ENCODE measurements around the gene FAM135A. TPM values are rescaled to one million over a fixed set of nuclear protein-coding genes. Genes with fewer than 3 reads are reported as not detected.

FAM135A gene
- total and polyA plus RNA-seq, 2 of the 13 experiments (the other 11 are each of a cell fraction or from before 2014, with no cell fraction given) = 26.9 to 31.5 TPM

DNA sequence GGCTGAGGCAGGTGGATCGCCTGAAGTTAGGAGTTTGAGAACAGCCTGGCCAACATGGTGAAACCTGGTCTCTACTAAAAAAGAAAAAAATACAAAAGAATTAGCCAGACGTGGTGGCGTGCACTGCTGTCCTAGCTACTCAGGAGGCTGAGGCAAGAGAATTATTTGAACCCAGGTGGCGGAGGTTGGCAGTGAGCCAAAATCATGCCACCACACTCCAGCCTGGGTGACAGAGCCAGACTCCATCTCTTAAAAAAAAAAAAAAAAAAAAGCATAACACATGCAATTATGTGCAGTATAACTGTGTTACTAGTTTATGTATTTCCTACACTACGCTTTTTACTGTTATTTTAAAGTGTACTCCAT, 31.9 kb upstream of the FAM135A start (continued):
- no peak for TF ChIP-seq ZNF773 (CRISPR knock-in tag; IDR thresholded peaks at IDR 0.05; ENCODE audit: borderline replicate concordance)

DNA sequence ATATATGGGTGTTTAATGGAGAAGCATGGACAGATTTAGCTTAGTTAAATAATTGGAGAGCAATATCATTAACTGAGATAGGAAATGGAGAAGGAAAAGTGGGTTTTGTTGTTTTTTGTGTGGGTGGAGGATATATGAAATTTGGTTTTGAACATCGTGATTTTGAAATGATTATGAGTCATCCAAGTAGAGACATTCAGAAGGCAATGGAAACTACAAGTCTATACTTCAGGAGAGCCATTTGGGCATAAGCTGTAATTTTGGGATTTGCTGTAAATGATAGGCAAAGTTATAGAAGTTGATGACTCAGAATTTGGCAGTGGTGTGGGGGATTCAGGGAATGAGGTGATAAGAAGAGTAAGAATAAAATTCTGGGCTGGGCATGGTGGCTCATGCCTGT, 27.4 kb upstream of the FAM135A start:
- Histone ChIP-seq H3K4me1 (ENCODE audit: insufficient read depth, low read length) (peaks cover 11% of the 10 kb centered on the region), H3K9ac (ENCODE audit: insufficient read depth, low read depth, low read length) (no peak overlapping the region), H4K20me1 (ENCODE audit: insufficient read depth, low read length) (no peaks in the 10 kb centered on the region), H3K9me3 (ENCODE audit: low read length) (no peaks in the 10 kb centered on the region), H3K27me3 (ENCODE audit: control insufficient read depth in 1 of 2, insufficient read depth in 2 of 2, low read length in 2 of 2) (0 out of 5 replicates have a peak, but pooled peaks cover 0 to 2% of the 10 kb centered on the region in 2 experiments), H3K4me3 (replicated peaks in 1 of 3; ENCODE audit: insufficient read depth in 1 of 3, low read depth in 2 of 3, low read length in 3 of 3) (no peak overlapping the region), H2AFZ (ENCODE audit: low read length) (no peak overlapping the region), H3K27ac (ENCODE audit: extremely low read length, insufficient read depth, low read length) (no peak overlapping the region), H3K79me2 (ENCODE audit: insufficient read depth, low read length) (no peaks in the 10 kb centered on the region), H3K4me2 (ENCODE audit: low read depth, low read length) (no peak overlapping the region), H3K36me3 (replicated peaks in 1 of 2; ENCODE audit: control insufficient read depth in 1 of 2, insufficient read depth in 2 of 2, low read length in 2 of 2) (no peaks in the 10 kb centered on the region)
- CTCF ChIA-PET (ENCODE audit: low intra/inter-chr PET ratio, low total read pairs) = no interaction called here
- no TSS peak for BruUV-seq (replicated peaks)
- intact Hi-C loops (cut with micrococcal nuclease; ENCODE audit: unreplicated experiment) (no loop called here), in situ Hi-C loops (cut with HindIII; ENCODE audit: extremely low pct_ligation_motif_present, low pct_unique_long_range_greater_than_20kb) (no loop called here)
- no peak for ATAC-seq
- DNase-seq (ENCODE audit: low spot score) = no peak
- TF ChIP-seq, protein P1, sequence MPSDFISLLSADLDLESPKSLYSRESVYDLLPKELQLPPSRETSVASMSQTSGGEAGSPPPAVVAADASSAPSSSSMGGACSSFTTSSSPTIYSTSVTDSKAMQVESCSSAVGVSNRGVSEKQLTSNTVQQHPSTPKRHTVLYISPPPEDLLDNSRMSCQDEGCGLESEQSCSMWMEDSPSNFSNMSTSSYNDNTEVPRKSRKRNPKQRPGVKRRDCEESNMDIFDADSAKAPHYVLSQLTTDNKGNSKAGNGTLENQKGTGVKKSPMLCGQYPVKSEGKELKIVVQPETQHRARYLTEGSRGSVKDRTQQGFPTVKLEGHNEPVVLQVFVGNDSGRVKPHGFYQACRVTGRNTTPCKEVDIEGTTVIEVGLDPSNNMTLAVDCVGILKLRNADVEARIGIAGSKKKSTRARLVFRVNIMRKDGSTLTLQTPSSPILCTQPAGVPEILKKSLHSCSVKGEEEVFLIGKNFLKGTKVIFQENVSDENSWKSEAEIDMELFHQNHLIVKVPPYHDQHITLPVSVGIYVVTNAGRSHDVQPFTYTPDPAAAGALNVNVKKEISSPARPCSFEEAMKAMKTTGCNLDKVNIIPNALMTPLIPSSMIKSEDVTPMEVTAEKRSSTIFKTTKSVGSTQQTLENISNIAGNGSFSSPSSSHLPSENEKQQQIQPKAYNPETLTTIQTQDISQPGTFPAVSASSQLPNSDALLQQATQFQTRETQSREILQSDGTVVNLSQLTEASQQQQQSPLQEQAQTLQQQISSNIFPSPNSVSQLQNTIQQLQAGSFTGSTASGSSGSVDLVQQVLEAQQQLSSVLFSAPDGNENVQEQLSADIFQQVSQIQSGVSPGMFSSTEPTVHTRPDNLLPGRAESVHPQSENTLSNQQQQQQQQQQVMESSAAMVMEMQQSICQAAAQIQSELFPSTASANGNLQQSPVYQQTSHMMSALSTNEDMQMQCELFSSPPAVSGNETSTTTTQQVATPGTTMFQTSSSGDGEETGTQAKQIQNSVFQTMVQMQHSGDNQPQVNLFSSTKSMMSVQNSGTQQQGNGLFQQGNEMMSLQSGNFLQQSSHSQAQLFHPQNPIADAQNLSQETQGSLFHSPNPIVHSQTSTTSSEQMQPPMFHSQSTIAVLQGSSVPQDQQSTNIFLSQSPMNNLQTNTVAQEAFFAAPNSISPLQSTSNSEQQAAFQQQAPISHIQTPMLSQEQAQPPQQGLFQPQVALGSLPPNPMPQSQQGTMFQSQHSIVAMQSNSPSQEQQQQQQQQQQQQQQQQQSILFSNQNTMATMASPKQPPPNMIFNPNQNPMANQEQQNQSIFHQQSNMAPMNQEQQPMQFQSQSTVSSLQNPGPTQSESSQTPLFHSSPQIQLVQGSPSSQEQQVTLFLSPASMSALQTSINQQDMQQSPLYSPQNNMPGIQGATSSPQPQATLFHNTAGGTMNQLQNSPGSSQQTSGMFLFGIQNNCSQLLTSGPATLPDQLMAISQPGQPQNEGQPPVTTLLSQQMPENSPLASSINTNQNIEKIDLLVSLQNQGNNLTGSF (CRISPR knock-in tag; IDR thresholded peaks at IDR 0.05) = no peak
- TF ChIP-seq IKZF4 (CRISPR knock-in tag; IDR thresholded peaks at IDR 0.05; ENCODE audit: borderline replicate concordance, low read depth, not compliant biosample characterization) = no peak
- TF ChIP-seq, protein P2, sequence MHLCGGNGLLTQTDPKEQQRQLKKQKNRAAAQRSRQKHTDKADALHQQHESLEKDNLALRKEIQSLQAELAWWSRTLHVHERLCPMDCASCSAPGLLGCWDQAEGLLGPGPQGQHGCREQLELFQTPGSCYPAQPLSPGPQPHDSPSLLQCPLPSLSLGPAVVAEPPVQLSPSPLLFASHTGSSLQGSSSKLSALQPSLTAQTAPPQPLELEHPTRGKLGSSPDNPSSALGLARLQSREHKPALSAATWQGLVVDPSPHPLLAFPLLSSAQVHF (CRISPR knock-in tag; IDR thresholded peaks at IDR 0.05) = no peak
- TF ChIP-seq, protein P3, sequence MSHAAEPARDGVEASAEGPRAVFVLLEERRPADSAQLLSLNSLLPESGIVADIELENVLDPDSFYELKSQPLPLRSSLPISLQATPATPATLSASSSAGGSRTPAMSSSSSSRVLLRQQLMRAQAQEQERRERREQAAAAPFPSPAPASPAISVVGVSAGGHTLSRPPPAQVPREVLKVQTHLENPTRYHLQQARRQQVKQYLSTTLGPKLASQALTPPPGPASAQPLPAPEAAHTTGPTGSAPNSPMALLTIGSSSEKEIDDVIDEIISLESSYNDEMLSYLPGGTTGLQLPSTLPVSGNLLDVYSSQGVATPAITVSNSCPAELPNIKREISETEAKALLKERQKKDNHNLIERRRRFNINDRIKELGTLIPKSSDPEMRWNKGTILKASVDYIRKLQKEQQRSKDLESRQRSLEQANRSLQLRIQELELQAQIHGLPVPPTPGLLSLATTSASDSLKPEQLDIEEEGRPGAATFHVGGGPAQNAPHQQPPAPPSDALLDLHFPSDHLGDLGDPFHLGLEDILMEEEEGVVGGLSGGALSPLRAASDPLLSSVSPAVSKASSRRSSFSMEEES (CRISPR knock-in tag; IDR thresholded peaks at IDR 0.05) = no peak
- 4% methylated on average over 1 of the region's 1 CpG for WGBS (ENCODE audit: low lambda C conversion rate)
- FAIRE-seq = no peak
- POLR2A ChIA-PET = no interaction called here
